Liver (tissue), 9 donors: ENCODE data around the gene RGS1. TPM values are rescaled to one million over a fixed set of nuclear protein-coding genes. Genes with fewer than 3 reads are reported as not detected.

Experiments used
- DNase-seq: peaks from one replicate; pipeline ENCODE4 v3.0.0-alpha.2; 2017; ENCODE audit warnings: low spot score
- H3K27ac ChIP-seq, 2 donors: one replicate each; pipeline ENCODE4 v1.7.0; 2013; ENCODE audit warnings: inconsistent platforms in 2 of 2, low read length in 2 of 2, control low read depth in 1 of 2, low read depth in 1 of 2, mild to moderate bottlenecking in 1 of 2
- H3K27me3 ChIP-seq, 4 donors: one replicate each; pipeline versions ENCODE4 v1.6.1 to v1.7.0; 2013; ENCODE audit warnings: low read length in 3 of 4, inconsistent platforms in 1 of 4, mild to moderate bottlenecking in 1 of 4, moderate library complexity in 1 of 4; ENCODE audit not compliant: control insufficient read depth in 4 of 4, insufficient read depth in 4 of 4
- H3K36me3 ChIP-seq, 4 donors: one replicate each; pipeline versions ENCODE4 v1.6.1 to v1.7.0; 2013; ENCODE audit warnings: low read length in 3 of 4, mild to moderate bottlenecking in 3 of 4, low read depth in 1 of 4, moderate library complexity in 1 of 4; ENCODE audit not compliant: control insufficient read depth in 4 of 4, insufficient read depth in 3 of 4
- H3K4me1 ChIP-seq, 4 donors: one replicate each; pipeline versions ENCODE4 v1.6.1 to v1.7.0; 2013; ENCODE audit warnings: low read length in 3 of 4, mild to moderate bottlenecking in 3 of 4, moderate library complexity in 1 of 4; ENCODE audit not compliant: control insufficient read depth in 4 of 4, insufficient read depth in 4 of 4
- H3K4me3 ChIP-seq, 3 donors: one replicate each; pipeline versions ENCODE4 v1.6.1 to v1.7.0; 2013; ENCODE audit warnings: low read length in 3 of 3, control low read depth in 1 of 3, low read depth in 1 of 3, mild to moderate bottlenecking in 1 of 3
- H3K9ac ChIP-seq, 2 donors: one replicate each; pipeline ENCODE4 v1.7.0; 2013; ENCODE audit warnings: low read length in 2 of 2, mild to moderate bottlenecking in 2 of 2, moderate library complexity in 2 of 2, control low read depth in 1 of 2, low read depth in 1 of 2
- H3K9me3 ChIP-seq, 4 donors: one replicate each; pipeline versions ENCODE4 v1.6.1 to v1.7.0; 2013; ENCODE audit warnings: low read length in 3 of 4; ENCODE audit not compliant: control insufficient read depth in 4 of 4
- FOXA1 ChIP-seq: IDR thresholded peaks from 2 replicates; pipeline ENCODE4 v1.6.1; 2016; ENCODE audit warnings: antibody characterized with exemption
- FOXA2 ChIP-seq: IDR thresholded peaks from 2 replicates; pipeline ENCODE4 v1.6.1; 2016; ENCODE audit warnings: antibody characterized with exemption
- GABPA ChIP-seq, 2 donors: IDR thresholded peaks in 1 of 2; conservative IDR thresholded peaks in 1 of 2; 2 replicates each; pipeline ENCODE4 v1.6.1; 2016; ENCODE audit warnings: antibody characterized with exemption in 2 of 2, mild to moderate bottlenecking in 1 of 2, moderate library complexity in 1 of 2
- HNF4A ChIP-seq, 2 donors: conservative IDR thresholded peaks; 2 replicates each; pipeline ENCODE4 v1.6.1; 2016; ENCODE audit warnings: antibody characterized with exemption in 2 of 2, mild to moderate bottlenecking in 2 of 2
- HNF4G ChIP-seq: IDR thresholded peaks from 2 replicates; pipeline ENCODE4 v1.6.1; 2016; ENCODE audit warnings: antibody characterized with exemption
- NR2F2 ChIP-seq: IDR thresholded peaks from 2 replicates; pipeline ENCODE4 v1.6.1; 2016; ENCODE audit warnings: antibody characterized with exemption
- SP1 ChIP-seq: IDR thresholded peaks from 2 replicates; pipeline ENCODE4 v1.6.1; 2018; ENCODE audit warnings: antibody characterized with exemption, mild to moderate bottlenecking
- TAF1 ChIP-seq: conservative IDR thresholded peaks from 2 replicates; pipeline ENCODE4 v1.6.1; 2016; ENCODE audit warnings: antibody characterized with exemption, mild to moderate bottlenecking
- YY1 ChIP-seq: IDR thresholded peaks from 2 replicates; pipeline ENCODE4 v1.6.1; 2016; ENCODE audit warnings: antibody characterized with exemption, mild to moderate bottlenecking
- ZBTB33 ChIP-seq: IDR thresholded peaks from 2 replicates; pipeline ENCODE4 v1.6.1; 2016; ENCODE audit warnings: antibody characterized with exemption
- WGBS: extraction: QIAGEN DNeasy Blood & Tissue Kit; methylation state at CpG from one replicate; pipeline ENCODE4 v1.1.7; 2013; 5-methylcytosine and 5-hydroxymethylcytosine counted together
- polyA plus RNA-seq, 2 donors: library from polyadenylated mRNA; stranded (reverse) in 1 of 2; unstranded in 1 of 2; fragments of 200-250 nt in 1 of 2; fragments of >200 nt in 1 of 2; fragmentation: Nextera tagmentation in 1 of 2; extraction: Ambion mirVana in 1 of 2; gene quantifications; one replicate each; pipeline versions ENCODE4 v1.2.1 to v1.2.3, GENCODE V29; 2013 to 2015
- total RNA-seq, 2 donors: library from RNA; depleted of rRNA; stranded (reverse); fragments of >200 nt; gene quantifications; one replicate each; pipeline ENCODE4 v1.2.3, GENCODE V29; 2014
- TF ChIP-seq, protein P1 (sequence below): IDR thresholded peaks from 2 replicates; pipeline ENCODE4 v1.6.1; 2016; ENCODE audit warnings: antibody characterized with exemption, mild to moderate bottlenecking
- TF ChIP-seq, protein P2 (sequence below): IDR thresholded peaks from 2 replicates; pipeline ENCODE4 v1.6.1; 2016; ENCODE audit warnings: antibody characterized with exemption
- donor health status: healthy.
- donor health status: healthy.
- donor health status: healthy.
- donor health status: healthy.
- donor health status: healthy.

The RGS1 gene
- total and polyA plus RNA-seq, 4 donors, result 1.8 to 7.7 (median 6.0) TPM

- TF ChIP-seq, protein P1, sequence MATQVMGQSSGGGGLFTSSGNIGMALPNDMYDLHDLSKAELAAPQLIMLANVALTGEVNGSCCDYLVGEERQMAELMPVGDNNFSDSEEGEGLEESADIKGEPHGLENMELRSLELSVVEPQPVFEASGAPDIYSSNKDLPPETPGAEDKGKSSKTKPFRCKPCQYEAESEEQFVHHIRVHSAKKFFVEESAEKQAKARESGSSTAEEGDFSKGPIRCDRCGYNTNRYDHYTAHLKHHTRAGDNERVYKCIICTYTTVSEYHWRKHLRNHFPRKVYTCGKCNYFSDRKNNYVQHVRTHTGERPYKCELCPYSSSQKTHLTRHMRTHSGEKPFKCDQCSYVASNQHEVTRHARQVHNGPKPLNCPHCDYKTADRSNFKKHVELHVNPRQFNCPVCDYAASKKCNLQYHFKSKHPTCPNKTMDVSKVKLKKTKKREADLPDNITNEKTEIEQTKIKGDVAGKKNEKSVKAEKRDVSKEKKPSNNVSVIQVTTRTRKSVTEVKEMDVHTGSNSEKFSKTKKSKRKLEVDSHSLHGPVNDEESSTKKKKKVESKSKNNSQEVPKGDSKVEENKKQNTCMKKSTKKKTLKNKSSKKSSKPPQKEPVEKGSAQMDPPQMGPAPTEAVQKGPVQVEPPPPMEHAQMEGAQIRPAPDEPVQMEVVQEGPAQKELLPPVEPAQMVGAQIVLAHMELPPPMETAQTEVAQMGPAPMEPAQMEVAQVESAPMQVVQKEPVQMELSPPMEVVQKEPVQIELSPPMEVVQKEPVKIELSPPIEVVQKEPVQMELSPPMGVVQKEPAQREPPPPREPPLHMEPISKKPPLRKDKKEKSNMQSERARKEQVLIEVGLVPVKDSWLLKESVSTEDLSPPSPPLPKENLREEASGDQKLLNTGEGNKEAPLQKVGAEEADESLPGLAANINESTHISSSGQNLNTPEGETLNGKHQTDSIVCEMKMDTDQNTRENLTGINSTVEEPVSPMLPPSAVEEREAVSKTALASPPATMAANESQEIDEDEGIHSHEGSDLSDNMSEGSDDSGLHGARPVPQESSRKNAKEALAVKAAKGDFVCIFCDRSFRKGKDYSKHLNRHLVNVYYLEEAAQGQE, result no peak
- TF ChIP-seq FOXA2 (no peak), FOXA1 (no peak)
Observed at GRCh38 chr1:192601143-192601542, 25.6 kb downstream of the RGS1 start (continued).

DNA sequence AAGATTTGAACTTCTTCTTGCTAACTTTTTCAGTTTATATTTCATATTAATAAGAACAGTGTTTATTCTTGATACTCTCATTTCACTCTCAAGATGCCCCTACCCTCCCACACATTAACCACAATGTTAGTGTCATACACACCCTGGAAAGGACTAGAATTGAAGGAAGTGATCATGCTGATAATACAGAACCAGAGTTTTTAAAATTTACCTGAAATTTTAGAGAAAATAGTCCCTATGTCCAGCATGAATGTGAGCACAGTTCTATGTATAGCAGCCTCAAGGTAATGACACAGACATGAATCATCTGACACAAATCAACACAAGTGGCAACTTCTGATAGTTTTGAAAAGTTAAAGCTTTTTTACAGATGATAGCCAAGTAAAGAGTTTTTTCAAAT is 26.0 kb downstream of the RGS1 start:
- no peaks in the 10 kb centered on the region for H3K27me3 ChIP-seq
- TF ChIP-seq ZBTB33 (no peak), YY1 (no peak), FOXA1 (no peak), GABPA (IDR thresholded peaks at IDR 0.05 in 1 of 2, conservative IDR thresholded peaks at IDR 0.05 in 1 of 2) (no peak), SP1 (no peak), HNF4G (no peak)
- TF ChIP-seq, protein P2, sequence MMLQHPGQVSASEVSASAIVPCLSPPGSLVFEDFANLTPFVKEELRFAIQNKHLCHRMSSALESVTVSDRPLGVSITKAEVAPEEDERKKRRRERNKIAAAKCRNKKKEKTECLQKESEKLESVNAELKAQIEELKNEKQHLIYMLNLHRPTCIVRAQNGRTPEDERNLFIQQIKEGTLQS, result no peak
- TF ChIP-seq, protein P1, result no peak
- H3K4me1 ChIP-seq, result peaks cover 0 to 7% (median 3%) of the 10 kb centered on the region in 4 donors
- H3K9ac ChIP-seq, result no peak overlapping the region
- no peaks in the 10 kb centered on the region for H3K9me3 ChIP-seq
- no peak overlapping the region for H3K27ac ChIP-seq
- no peaks in the 10 kb centered on the region for H3K36me3 ChIP-seq
- H3K4me3 ChIP-seq, result no peak overlapping the region
- no peak for DNase-seq

- no peak for DNase-seq
- TF ChIP-seq NR2F2 (no peak), GABPA (IDR thresholded peaks at IDR 0.05 in 1 of 2, conservative IDR thresholded peaks at IDR 0.05 in 1 of 2) (no peak), TAF1 (no peak), SP1 (no peak), HNF4A (conservative IDR thresholded peaks at IDR 0.05) (no peak), HNF4G (no peak), ZBTB33 (no peak)
- Histone ChIP-seq H3K36me3 (no peaks in the 10 kb centered on the region), H3K4me1 (peaks cover 0 to 7% (median 3%) of the 10 kb centered on the region in 4 donors), H3K9ac (no peak overlapping the region), H3K27ac (peak overlapping the region; percentile 53 to 76), H3K27me3 (no peaks in the 10 kb centered on the region), H3K4me3 (no peak overlapping the region), H3K9me3 (no peaks in the 10 kb centered on the region)
- WGBS, result 87% methylated on average over 1 of the region's 1 CpG
Observed at GRCh38 chr1:192602757-192603156, 27.2 kb downstream of the RGS1 start.
